LNCAP (cell line): Measurements from ENCODE around the gene LMAN2.

Experiments used
- CTCF ChIP-seq: fragments of 450-650 bp; IDR thresholded peaks from 2 replicates; pipeline ENCODE4 v1.5.1; 2017; ENCODE audit warnings: mild to moderate bottlenecking

LMAN2 gene

GRCh38 chr5:177334155-177334551 lies 17.3 kb downstream of the LMAN2 start:
- no peak for TF ChIP-seq CTCF

GRCh38 chr5:177333420-177334154 lies 17.9 kb downstream of the LMAN2 start:
- no peak for TF ChIP-seq CTCF

- no peak for TF ChIP-seq CTCF
Measured at GRCh38 chr5:177332896-177333260, 18.6 kb downstream of the LMAN2 start.

GRCh38 chr5:177332031-177332895 lies 19.2 kb downstream of the LMAN2 start:
- no peak for TF ChIP-seq CTCF

- TF ChIP-seq CTCF: no peak
Measured at GRCh38 chr5:177330991-177331842, 20.3 kb downstream of the LMAN2 start.

GRCh38 chr5:177329883-177330282 lies 21.6 kb downstream of the LMAN2 start:
- TF ChIP-seq CTCF: no peak

GRCh38 chr5:177328545-177329231 lies 22.8 kb downstream of the LMAN2 start:
- no peak for TF ChIP-seq CTCF
